Measurements from ENCODE around the gene MYF5. TPM values are rescaled to one million over a fixed set of nuclear protein-coding genes. Genes with fewer than 3 reads are reported as not detected.

The MYF5 gene
- total and polyA plus RNA-seq, 10 of the 15 experiments (the other 5 are each of a cell fraction or from before 2014, with no cell fraction given): not detected

- TF ChIP-seq IRF3 (IDR thresholded peaks at IDR 0.05) (no peak), NR2F1 (conservative IDR thresholded peaks at IDR 0.05) (no peak)
Observed at GRCh38 chr12:80712866-80713265, 3.8 kb upstream of the MYF5 start (continued).

- ChIA-PET RAD21 (ENCODE audit: unreplicated experiment) (no interaction called here), CTCF (no interaction called here), SMC1A (ENCODE audit: uncharacterized antibody, unreplicated experiment) (no interaction called here), POLR2A (no interaction called here)
- H3K9ac ChIP-seq (ENCODE audit: control insufficient read depth, insufficient read depth, low read length): no peak overlapping the region
- H3K36me3 ChIP-seq (ENCODE audit: control insufficient read depth in 2 of 2, insufficient read depth in 2 of 2, low read length in 1 of 2): no peaks in the 10 kb centered on the region
- H3K9me3 ChIP-seq (replicated peaks; ENCODE audit: control insufficient read depth, insufficient read depth, low read length): no peaks in the 10 kb centered on the region
- TF ChIP-seq MTA2 (IDR thresholded peaks at IDR 0.05; ENCODE audit: low read depth): no peak
- TF ChIP-seq PAX8 (IDR thresholded peaks at IDR 0.05): no peak
- TF ChIP-seq SMAD1 (IDR thresholded peaks at IDR 0.05; ENCODE audit: low read depth, partially characterized antibody): no peak
- ATAC-seq (no peak), DNase-seq (ENCODE audit: low read depth, low spot score) (no peak), FAIRE-seq (no peak)
- H4K20me1 ChIP-seq (ENCODE audit: control insufficient read depth, insufficient read depth): no peaks in the 10 kb centered on the region
- in situ Hi-C loops (cut with MboI) (no loop called here), intact Hi-C loops (cut with micrococcal nuclease; ENCODE audit: unreplicated experiment) (loop anchor here (5.0 kb wide), 1 partner anchor 241 kb away; no protein-coding TSS in a partner anchor)
- H3K4me3 ChIP-seq: no peak overlapping the region
- no peaks in the 10 kb centered on the region for H3K4me1 ChIP-seq (ENCODE audit: control insufficient read depth, insufficient read depth, low read length)
- no peak overlapping the region for H2AFZ ChIP-seq (ENCODE audit: control insufficient read depth, low read depth, low read length)
- no peak overlapping the region for H3K27ac ChIP-seq (ENCODE audit: control insufficient read depth, insufficient read depth)
- H3K27me3 ChIP-seq (replicated peaks in 1 of 2; ENCODE audit: control insufficient read depth in 2 of 2, insufficient read depth in 2 of 2, low read length in 1 of 2): peaks cover 11 to 21% of the 10 kb centered on the region in 2 experiments
- 60% methylated on average over 4 of the region's 4 CpGs for WGBS (ENCODE audit: insufficient coverage, insufficient replicate concordance, low lambda C conversion rate, missing lambda C conversion rate)
- no peak overlapping the region for H3K4me2 ChIP-seq (ENCODE audit: control insufficient read depth, insufficient read depth)
- no TSS peak for BruUV-seq (replicated peaks)
- H3K79me2 ChIP-seq (ENCODE audit: control insufficient read depth, insufficient read depth, low read length): no peaks in the 10 kb centered on the region
Observed at GRCh38 chr12:80713419-80713818, 3.3 kb upstream of the MYF5 start.

- H4K20me1 ChIP-seq (ENCODE audit: control insufficient read depth, insufficient read depth): no peaks in the 10 kb centered on the region
- ChIA-PET SMC1A (ENCODE audit: uncharacterized antibody, unreplicated experiment) (no interaction called here), CTCF (no interaction called here), RAD21 (ENCODE audit: unreplicated experiment) (no interaction called here), POLR2A (no interaction called here)
- no peaks in the 10 kb centered on the region for H3K36me3 ChIP-seq (ENCODE audit: control insufficient read depth in 2 of 2, insufficient read depth in 2 of 2, low read length in 1 of 2)
- no peak overlapping the region; the same call in 1 of the 2 replicates for H3K4me2 ChIP-seq (ENCODE audit: control insufficient read depth, insufficient read depth)
- TF ChIP-seq KAT2A (conservative IDR thresholded peaks at IDR 0.05; ENCODE audit: control insufficient read depth, low read depth, low read length) (no peak), HDAC2 (IDR thresholded peaks at IDR 0.05) (no peak)
- peaks cover 11 to 16% of the 10 kb centered on the region in 2 experiments for H3K27me3 ChIP-seq (replicated peaks in 1 of 2; ENCODE audit: control insufficient read depth in 2 of 2, insufficient read depth in 2 of 2, low read length in 1 of 2)
- no peak for ATAC-seq
- in situ Hi-C loops (cut with MboI) (no loop called here), intact Hi-C loops (cut with micrococcal nuclease; ENCODE audit: unreplicated experiment) (loop anchor here (5.0 kb wide), 1 partner anchor 242 kb away; no protein-coding TSS in a partner anchor)
- no peaks in the 10 kb centered on the region for H3K79me2 ChIP-seq (ENCODE audit: control insufficient read depth, insufficient read depth, low read length)
- BruUV-seq (replicated peaks): no TSS peak
- DNase-seq (ENCODE audit: low read depth, low spot score): no peak
- no peak overlapping the region for H2AFZ ChIP-seq (ENCODE audit: control insufficient read depth, low read depth, low read length)
- no peak for FAIRE-seq
- no peaks in the 10 kb centered on the region for H3K9me3 ChIP-seq (replicated peaks; ENCODE audit: control insufficient read depth, insufficient read depth, low read length)
- no peaks in the 10 kb centered on the region for H3K4me1 ChIP-seq (ENCODE audit: control insufficient read depth, insufficient read depth, low read length)
- no peak overlapping the region for H3K4me3 ChIP-seq
- no peak overlapping the region for H3K27ac ChIP-seq (ENCODE audit: control insufficient read depth, insufficient read depth)
- WGBS (ENCODE audit: insufficient coverage, insufficient replicate concordance, low lambda C conversion rate, missing lambda C conversion rate): 23% methylated on average over 16 of the region's 16 CpGs
- H3K9ac ChIP-seq (ENCODE audit: control insufficient read depth, insufficient read depth, low read length): no peak overlapping the region
Observed at GRCh38 chr12:80714055-80714454, 2.7 kb upstream of the MYF5 start.

All from GM12878 (cell line).